IMR-90 (cell line): ENCODE results near the gene FN3KRP. TPM values are rescaled to one million over a fixed set of nuclear protein-coding genes. Genes with fewer than 3 reads are reported as not detected.

Experiments
- ATAC-seq: fragments of 200-7000 bp; cut with Tn5 transposase; 2 replicates; pipeline ENCODE4 v1.9.1; 2020; ENCODE audit warnings: low read depth, mild to moderate bottlenecking, moderate library complexity
- BruUV-seq: library from RNA; stranded (reverse); fragments of 400-500 nt; replicated peaks from 2 replicates; lab custom pipeline; 2021; lab: Mats Ljungman, UMichigan
- CTCF ChIA-PET: fragments of 300-600 bp; formaldehyde crosslinking; extraction: SDS; loops from one replicate; lab custom pipeline; 2021; ENCODE audit warnings: antibody characterized with exemption; lab: Yijun Ruan, JAX
- POLR2A ChIA-PET: fragments of 300-600 bp; sonication (Branson Sonifier 250); formaldehyde crosslinking; loops from one replicate; lab custom pipeline; 2022; ENCODE audit warnings: antibody characterized with exemption; ENCODE audit not compliant: unreplicated experiment; lab: Charles Lee
- DNase-seq: peaks from one replicate; pipeline ENCODE4 v3.0.0; 2013
- H2AFZ ChIP-seq: replicated peaks from 2 replicates; pipeline ENCODE3; 2013; ENCODE audit warnings: low read length, mild to moderate bottlenecking; ENCODE audit not compliant: poor library complexity
- H2AK5ac ChIP-seq: 2 replicates; pipeline ENCODE4 v1.6.1; 2013; ENCODE audit warnings: low read depth, low read length, inconsistent platforms
- H2AK9ac ChIP-seq: replicated peaks from 2 replicates; pipeline ENCODE3; 2013; ENCODE audit warnings: mild to moderate bottlenecking, low read depth, low read length, moderate library complexity; ENCODE audit not compliant: poor library complexity
- H2BK120ac ChIP-seq: 2 replicates; pipeline ENCODE4 v1.6.1; 2013; ENCODE audit warnings: low read depth, low read length, inconsistent platforms
- H2BK15ac ChIP-seq: 3 replicates; pipeline ENCODE4 v1.6.1; 2013; ENCODE audit warnings: low read depth, low read length, inconsistent platforms
- H2BK20ac ChIP-seq: 2 replicates; pipeline ENCODE4 v1.6.1; 2013; ENCODE audit warnings: low read depth, mild to moderate bottlenecking, inconsistent platforms, low read length, moderate library complexity
- H2BK5ac ChIP-seq: 2 replicates; pipeline ENCODE4 v1.6.1; 2013; ENCODE audit warnings: mild to moderate bottlenecking, low read depth, low read length, inconsistent platforms; ENCODE audit not compliant: poor library complexity, severe bottlenecking
- H3K14ac ChIP-seq: replicated peaks from 2 replicates; pipeline ENCODE4 v1.6.1; 2013; ENCODE audit warnings: low read depth, low read length, inconsistent platforms
- H3K18ac ChIP-seq: 2 replicates; pipeline ENCODE4 v1.6.1; 2013; ENCODE audit warnings: low read depth, low read length, control low read depth
- H3K23ac ChIP-seq: 2 replicates; pipeline ENCODE4 v1.6.1; 2013; ENCODE audit warnings: low read depth, low read length, inconsistent platforms
- H3K27ac ChIP-seq: 2 replicates; pipeline ENCODE4 v1.5.1; 2013; ENCODE audit warnings: mild to moderate bottlenecking, control low read depth, low read length; ENCODE audit not compliant: insufficient read depth
- H3K27me3 ChIP-seq: 2 replicates; pipeline ENCODE4 v1.6.1; 2013; ENCODE audit warnings: low read length; ENCODE audit not compliant: control insufficient read depth, insufficient read depth
- H3K36me3 ChIP-seq: 2 replicates; pipeline ENCODE4 v1.6.1; 2013; ENCODE audit warnings: low read length, mixed read lengths; ENCODE audit not compliant: control insufficient read depth, insufficient read depth
- H3K4ac ChIP-seq: 2 replicates; pipeline ENCODE4 v1.6.1; 2013; ENCODE audit warnings: low read depth, low read length, inconsistent platforms
- H3K4me1 ChIP-seq: 2 replicates; pipeline ENCODE4 v1.6.1; 2013; ENCODE audit warnings: low read length, mixed read lengths; ENCODE audit not compliant: control insufficient read depth, insufficient read depth
- H3K4me2 ChIP-seq: 2 replicates; pipeline ENCODE4 v1.6.1; 2013; ENCODE audit warnings: low read depth, mild to moderate bottlenecking, control low read depth, low read length, moderate library complexity
- H3K4me3 ChIP-seq: 2 replicates; pipeline ENCODE4 v1.5.1; 2013; ENCODE audit warnings: low read depth, mild to moderate bottlenecking, control low read depth, low read length, moderate library complexity; ENCODE audit not compliant: insufficient read depth
- H3K56ac ChIP-seq: 2 replicates; pipeline ENCODE4 v1.6.1; 2013; ENCODE audit warnings: low read length, inconsistent platforms; ENCODE audit not compliant: insufficient read depth; ENCODE audit errors: extremely low read depth
- H3K79me1 ChIP-seq, 2 experiments: 2 replicates each; pipeline ENCODE4 v1.6.1; 2013; ENCODE audit warnings: low read length in 2 of 2, inconsistent platforms in 1 of 2, low read depth in 1 of 2
- H3K9ac ChIP-seq: 2 replicates; pipeline ENCODE4 v1.6.1; 2013; ENCODE audit warnings: low read depth, low read length, control low read depth
- H3K9me1 ChIP-seq: 2 replicates; pipeline ENCODE4 v1.6.1; 2013; ENCODE audit warnings: low read length, inconsistent platforms; ENCODE audit not compliant: insufficient read depth
- H3K9me3 ChIP-seq: 2 replicates; pipeline ENCODE4 v1.6.1; 2013; ENCODE audit warnings: low read length; ENCODE audit not compliant: control insufficient read depth, insufficient read depth
- H4K20me1 ChIP-seq: 2 replicates; pipeline ENCODE4 v1.6.1; 2013; ENCODE audit warnings: low read length, inconsistent platforms; ENCODE audit not compliant: insufficient read depth
- H4K5ac ChIP-seq: 2 replicates; pipeline ENCODE4 v1.6.1; 2013; ENCODE audit warnings: mild to moderate bottlenecking, low read depth, low read length, control low read depth
- H4K8ac ChIP-seq, 2 experiments: 2 replicates each; pipeline ENCODE4 v1.6.1; 2013; ENCODE audit warnings: low read depth in 2 of 2, low read length in 2 of 2, control low read depth in 1 of 2, inconsistent platforms in 1 of 2
- H4K91ac ChIP-seq: 2 replicates; pipeline ENCODE4 v1.6.1; 2013; ENCODE audit warnings: low read depth, low read length, inconsistent platforms; ENCODE audit not compliant: insufficient read depth
- BHLHE40 ChIP-seq: fragments of 150-350 bp; IDR thresholded peaks from 2 replicates; pipeline ENCODE4 v1.6.1; 2016; ENCODE audit warnings: mild to moderate bottlenecking, low read depth, low read length
- CEBPB ChIP-seq: IDR thresholded peaks from 2 replicates; pipeline ENCODE4 v1.6.1; 2012; ENCODE audit warnings: low read depth, low read length, improper control_type of control experiment
- CHD1 ChIP-seq: IDR thresholded peaks from 2 replicates; pipeline ENCODE4 v1.6.1; 2012; ENCODE audit warnings: low read depth, low read length, improper control_type of control experiment
- ELK1 ChIP-seq: fragments of 150-350 bp; IDR thresholded peaks from 2 replicates; pipeline ENCODE4 v1.6.1; 2016; ENCODE audit warnings: low read depth, mild to moderate bottlenecking, low read length, moderate library complexity, borderline replicate concordance
- FOS ChIP-seq: fragments of 150-350 bp; IDR thresholded peaks from 2 replicates; pipeline ENCODE4 v1.6.1; 2016; ENCODE audit warnings: low read depth, low read length
- MAFK ChIP-seq: IDR thresholded peaks from 2 replicates; pipeline ENCODE4 v1.6.1; 2012; ENCODE audit warnings: low read depth, low read length, improper control_type of control experiment
- MAZ ChIP-seq: IDR thresholded peaks from 2 replicates; pipeline ENCODE4 v1.6.1; 2012; ENCODE audit warnings: low read depth, mild to moderate bottlenecking, low read length, improper control_type of control experiment, moderate library complexity, borderline replicate concordance
- MXI1 ChIP-seq: IDR thresholded peaks from 2 replicates; pipeline ENCODE4 v1.6.1; 2012; ENCODE audit warnings: low read depth, mild to moderate bottlenecking, low read length, moderate library complexity, borderline replicate concordance
- NFE2L2 ChIP-seq: fragments of 150-350 bp; IDR thresholded peaks from 2 replicates; pipeline ENCODE4 v1.6.1; 2016; ENCODE audit warnings: low read depth, mild to moderate bottlenecking, low read length
- POLR2A ChIP-seq: IDR thresholded peaks from 2 replicates; pipeline ENCODE4 v1.6.1; 2012; ENCODE audit warnings: mild to moderate bottlenecking, low read depth, low read length
- RAD21 ChIP-seq: IDR thresholded peaks from 2 replicates; pipeline ENCODE4 v1.6.1; 2012; ENCODE audit warnings: low read length, improper control_type of control experiment
- RCOR1 ChIP-seq: IDR thresholded peaks from 2 replicates; pipeline ENCODE4 v1.6.1; 2012; ENCODE audit warnings: mild to moderate bottlenecking, low read length, improper control_type of control experiment; ENCODE audit not compliant: insufficient replicate concordance
- RFX5 ChIP-seq: IDR thresholded peaks from 2 replicates; pipeline ENCODE4 v1.8.0; 2012; ENCODE audit warnings: low read depth, mild to moderate bottlenecking, low read length, moderate library complexity
- SMC3 ChIP-seq: fragments of 150-350 bp; IDR thresholded peaks from 2 replicates; pipeline ENCODE4 v1.6.1; 2016; ENCODE audit warnings: low read depth, mild to moderate bottlenecking, antibody characterized with exemption, low read length, moderate library complexity
- WGBS, 2 experiments: methylation state at CpG; one replicate each; pipeline versions ENCODE4 v1.1.5 to v1.1.7; 2013; ENCODE audit warnings: missing lambda C conversion rate in 2 of 2; ENCODE audit not compliant: insufficient read length in 1 of 2; ENCODE audit errors: extremely low coverage in 2 of 2; 5-methylcytosine and 5-hydroxymethylcytosine counted together
- dilution Hi-C: fragments of 300-500 bp; cut with HindIII; formaldehyde crosslinking; loops from one replicate; pipeline ENCODE4 v1.14.3; 2018; ENCODE audit warnings: low sequenced_read_pairs; ENCODE audit not compliant: unreplicated experiment
- in situ Hi-C: fragments of 300-500 bp; cut with MboI; formaldehyde crosslinking; loops from 3 replicates; pipeline ENCODE4 v1.14.3; 2019; ENCODE audit warnings: low sequenced_read_pairs, inconsistent platforms, mixed read lengths
- intact Hi-C: fragments of 100-400 bp; cut with micrococcal nuclease; formaldehyde crosslinking; loops from 2 replicates; pipeline ENCODE4 v1.10.0; 2022
- polyA plus RNA-seq, 3 experiments: library from polyadenylated mRNA; depleted of rRNA; stranded (reverse); fragments of >200 nt; gene quantifications; 2 replicates each; pipeline ENCODE4 v1.2.3, GENCODE V29; 2012; ENCODE audit warnings: low replicate concordance in 1 of 3
- total RNA-seq: library from RNA; depleted of rRNA; stranded (reverse); fragments of >200 nt; gene quantifications from 2 replicates; pipeline ENCODE4 v1.2.3, GENCODE V29; 2012
- TF ChIP-seq, protein P1 (sequence below): conservative IDR thresholded peaks from 2 replicates; pipeline ENCODE4 v1.5.1; 2012; ENCODE audit warnings: mild to moderate bottlenecking, low read depth, low read length, improper control_type of control experiment
- TF ChIP-seq, protein P2 (sequence below): fragments of 150-350 bp; IDR thresholded peaks from 2 replicates; pipeline ENCODE4 v1.6.1; 2017; ENCODE audit warnings: mild to moderate bottlenecking, antibody characterized with exemption, low read length, low read depth

Gene FN3KRP
- total and polyA plus RNA-seq, 2 of the 4 experiments (the other 2 are of a cell fraction): 18.6 to 20.3 TPM

- peaks cover 0 to 7% of the 10 kb centered on the region in 2 experiments; a peak in 2 of 4 replicates for H3K79me1 ChIP-seq
- H3K4me2 ChIP-seq: no peak overlapping the region
- no peak overlapping the region for H4K8ac ChIP-seq
- no peak for DNase-seq
- no peak overlapping the region for H3K23ac ChIP-seq
- H3K4ac ChIP-seq: no peak overlapping the region
- H3K4me3 ChIP-seq: no peak overlapping the region
- no peak overlapping the region for H3K18ac ChIP-seq
- no peak overlapping the region for H2AK9ac ChIP-seq
- intact Hi-C loops (no loop called here), dilution Hi-C loops (no loop called here), in situ Hi-C loops (no loop called here)
- TF ChIP-seq RAD21 (no peak), RCOR1 (no peak), MXI1 (no peak), RFX5 (no peak), SMC3 (no peak), MAFK (no peak), NFE2L2 (no peak), CHD1 (no peak), FOS (no peak), ELK1 (no peak), POLR2A (no peak), BHLHE40 (no peak), CEBPB (no peak), MAZ (no peak)
- TF ChIP-seq, protein P1, sequence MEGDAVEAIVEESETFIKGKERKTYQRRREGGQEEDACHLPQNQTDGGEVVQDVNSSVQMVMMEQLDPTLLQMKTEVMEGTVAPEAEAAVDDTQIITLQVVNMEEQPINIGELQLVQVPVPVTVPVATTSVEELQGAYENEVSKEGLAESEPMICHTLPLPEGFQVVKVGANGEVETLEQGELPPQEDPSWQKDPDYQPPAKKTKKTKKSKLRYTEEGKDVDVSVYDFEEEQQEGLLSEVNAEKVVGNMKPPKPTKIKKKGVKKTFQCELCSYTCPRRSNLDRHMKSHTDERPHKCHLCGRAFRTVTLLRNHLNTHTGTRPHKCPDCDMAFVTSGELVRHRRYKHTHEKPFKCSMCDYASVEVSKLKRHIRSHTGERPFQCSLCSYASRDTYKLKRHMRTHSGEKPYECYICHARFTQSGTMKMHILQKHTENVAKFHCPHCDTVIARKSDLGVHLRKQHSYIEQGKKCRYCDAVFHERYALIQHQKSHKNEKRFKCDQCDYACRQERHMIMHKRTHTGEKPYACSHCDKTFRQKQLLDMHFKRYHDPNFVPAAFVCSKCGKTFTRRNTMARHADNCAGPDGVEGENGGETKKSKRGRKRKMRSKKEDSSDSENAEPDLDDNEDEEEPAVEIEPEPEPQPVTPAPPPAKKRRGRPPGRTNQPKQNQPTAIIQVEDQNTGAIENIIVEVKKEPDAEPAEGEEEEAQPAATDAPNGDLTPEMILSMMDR: no peak
- TF ChIP-seq, protein P2, sequence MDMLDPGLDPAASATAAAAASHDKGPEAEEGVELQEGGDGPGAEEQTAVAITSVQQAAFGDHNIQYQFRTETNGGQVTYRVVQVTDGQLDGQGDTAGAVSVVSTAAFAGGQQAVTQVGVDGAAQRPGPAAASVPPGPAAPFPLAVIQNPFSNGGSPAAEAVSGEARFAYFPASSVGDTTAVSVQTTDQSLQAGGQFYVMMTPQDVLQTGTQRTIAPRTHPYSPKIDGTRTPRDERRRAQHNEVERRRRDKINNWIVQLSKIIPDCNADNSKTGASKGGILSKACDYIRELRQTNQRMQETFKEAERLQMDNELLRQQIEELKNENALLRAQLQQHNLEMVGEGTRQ: no peak
- no peak overlapping the region for H2BK20ac ChIP-seq
- no peak overlapping the region for H3K14ac ChIP-seq
- no TSS peak for BruUV-seq
- H2BK5ac ChIP-seq: no peak overlapping the region
- H3K36me3 ChIP-seq: no peaks in the 10 kb centered on the region; the same call in 1 of the 2 replicates
- no peak overlapping the region for H3K56ac ChIP-seq
- H3K27ac ChIP-seq: no peak overlapping the region
- ChIA-PET POLR2A (no interaction called here), CTCF (no interaction called here)
- no peak overlapping the region for H2BK15ac ChIP-seq
- no peak overlapping the region for H2AK5ac ChIP-seq
- H4K5ac ChIP-seq: no peak overlapping the region
- no peak overlapping the region for H4K91ac ChIP-seq
- no peak overlapping the region for H3K9ac ChIP-seq
- ATAC-seq: no peak
- no peak overlapping the region for H2AFZ ChIP-seq
- no peak overlapping the region for H2BK120ac ChIP-seq
- H3K27me3 ChIP-seq: peaks cover 2% of the 10 kb centered on the region; the same call in 1 of the 2 replicates
- H3K9me1 ChIP-seq: peaks cover 5% of the 10 kb centered on the region
- peaks cover 6% of the 10 kb centered on the region; the same call in 1 of the 2 replicates for H3K4me1 ChIP-seq
- peaks cover 2% of the 10 kb centered on the region for H3K9me3 ChIP-seq
- H4K20me1 ChIP-seq: no peaks in the 10 kb centered on the region; the same call in 1 of the 2 replicates
- WGBS, 2 experiments: no CpG with 5 or more reads among the region's 2 CpGs
Observed at GRCh38 chr17:82694647-82695046, 21.9 kb upstream of the FN3KRP start.
